Measurements from ENCODE around the gene CRYZL1. TPM values are rescaled to one million over a fixed set of nuclear protein-coding genes. Genes with fewer than 3 reads are reported as not detected.
"Not testable (repeated sequence)": the region's sequence is repeated elsewhere in the genome, so short reads cannot be mapped to it uniquely, and the experiment has no call there.

Gene CRYZL1
- total RNA-seq, 1 experiment from 2014 or later, result 35.2 TPM

GRCh38 chr21:33578214-33578613 lies 63.3 kb downstream of the CRYZL1 start:
- Mint-ChIP-seq H3K27me3 (ENCODE audit: insufficient read depth, unreplicated experiment) (no peaks in the 10 kb centered on the region), H3K9me3 (ENCODE audit: unreplicated experiment) (no peaks in the 10 kb centered on the region), H3K36me3 (ENCODE audit: insufficient read depth, unreplicated experiment) (peaks cover 59% of the 10 kb centered on the region), H3K4me3 (ENCODE audit: unreplicated experiment) (no peak overlapping the region), H3K27ac (ENCODE audit: low read depth, unreplicated experiment) (no peak overlapping the region), H3K4me1 (ENCODE audit: insufficient read depth, unreplicated experiment) (no peaks in the 10 kb centered on the region)
- intact Hi-C loops (cut with micrococcal nuclease), result no loop called here
- POLR2A ChIA-PET, result interaction anchor here (0.8 to 3.9 kb wide), 5 partner anchors 9 to 32 kb away, joined by 3 to 25 read pairs (median 5); partner anchors contain the start of gene DONSON
- TF ChIP-seq, protein P1, sequence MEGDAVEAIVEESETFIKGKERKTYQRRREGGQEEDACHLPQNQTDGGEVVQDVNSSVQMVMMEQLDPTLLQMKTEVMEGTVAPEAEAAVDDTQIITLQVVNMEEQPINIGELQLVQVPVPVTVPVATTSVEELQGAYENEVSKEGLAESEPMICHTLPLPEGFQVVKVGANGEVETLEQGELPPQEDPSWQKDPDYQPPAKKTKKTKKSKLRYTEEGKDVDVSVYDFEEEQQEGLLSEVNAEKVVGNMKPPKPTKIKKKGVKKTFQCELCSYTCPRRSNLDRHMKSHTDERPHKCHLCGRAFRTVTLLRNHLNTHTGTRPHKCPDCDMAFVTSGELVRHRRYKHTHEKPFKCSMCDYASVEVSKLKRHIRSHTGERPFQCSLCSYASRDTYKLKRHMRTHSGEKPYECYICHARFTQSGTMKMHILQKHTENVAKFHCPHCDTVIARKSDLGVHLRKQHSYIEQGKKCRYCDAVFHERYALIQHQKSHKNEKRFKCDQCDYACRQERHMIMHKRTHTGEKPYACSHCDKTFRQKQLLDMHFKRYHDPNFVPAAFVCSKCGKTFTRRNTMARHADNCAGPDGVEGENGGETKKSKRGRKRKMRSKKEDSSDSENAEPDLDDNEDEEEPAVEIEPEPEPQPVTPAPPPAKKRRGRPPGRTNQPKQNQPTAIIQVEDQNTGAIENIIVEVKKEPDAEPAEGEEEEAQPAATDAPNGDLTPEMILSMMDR (IDR thresholded peaks at IDR 0.05; ENCODE audit: unreplicated experiment), result no peak
- no peak for DNase-seq (ENCODE audit: unreplicated experiment)
- BruUV-seq (replicated peaks), result no TSS peak
- CTCF ChIA-PET, result interaction anchor here (1.9 kb wide), 1 partner anchor 28 kb away, joined by 5 read pairs; no protein-coding TSS in a partner anchor

DNA sequence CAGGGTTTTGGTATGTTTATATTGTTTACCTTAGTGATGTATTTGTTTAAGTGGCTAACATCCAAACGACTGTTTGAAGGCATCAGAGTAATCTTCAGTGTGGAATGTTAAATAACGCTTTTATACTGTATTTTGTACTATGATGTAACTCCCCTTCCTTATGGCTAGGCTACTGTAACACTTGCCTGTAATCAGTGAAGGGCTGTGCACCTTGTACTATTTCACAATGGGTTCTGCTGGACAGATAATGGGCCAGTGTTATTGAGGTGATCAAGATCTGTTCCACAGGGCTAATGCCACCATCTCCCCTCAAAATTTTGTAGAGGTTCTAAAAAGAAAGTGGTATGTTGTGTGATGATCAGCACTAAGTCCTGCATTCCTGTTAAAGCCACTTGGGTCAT lies 64.8 kb downstream of the CRYZL1 start:
- H3K4me3 Mint-ChIP-seq (ENCODE audit: unreplicated experiment); H3K4me1 Mint-ChIP-seq (ENCODE audit: insufficient read depth, unreplicated experiment); H3K27me3 Mint-ChIP-seq (ENCODE audit: insufficient read depth, unreplicated experiment); intact Hi-C loops (cut with micrococcal nuclease); H3K27ac Mint-ChIP-seq (ENCODE audit: low read depth, unreplicated experiment); DNase-seq (ENCODE audit: unreplicated experiment); H3K9me3 Mint-ChIP-seq (ENCODE audit: unreplicated experiment): not testable (repeated sequence)
- BruUV-seq (replicated peaks), result TSS peak; percentile 40
- peaks cover 74% of the 10 kb centered on the region for H3K36me3 Mint-ChIP-seq (ENCODE audit: insufficient read depth, unreplicated experiment)
- ChIA-PET CTCF (interaction anchor here (1.0 kb wide), 1 partner anchor 28 kb away, joined by 5 read pairs; no protein-coding TSS in a partner anchor), POLR2A (interaction anchor here (3.9 kb wide), 1 partner anchor 12 kb away, joined by 25 read pairs; the partner anchor contains the start of gene DONSON)

GRCh38 chr21:33572350-33572749 lies 69.2 kb downstream of the CRYZL1 start:
- no peak for DNase-seq (ENCODE audit: unreplicated experiment)
- Mint-ChIP-seq H3K36me3 (ENCODE audit: insufficient read depth, unreplicated experiment) (peaks cover 95% of the 10 kb centered on the region), H3K27ac (ENCODE audit: low read depth, unreplicated experiment) (no peak overlapping the region), H3K9me3 (ENCODE audit: unreplicated experiment) (no peaks in the 10 kb centered on the region), H3K27me3 (ENCODE audit: insufficient read depth, unreplicated experiment) (no peaks in the 10 kb centered on the region), H3K4me3 (ENCODE audit: unreplicated experiment) (no peak overlapping the region), H3K4me1 (ENCODE audit: insufficient read depth, unreplicated experiment) (peaks cover 4% of the 10 kb centered on the region)
- intact Hi-C loops (cut with micrococcal nuclease), result no loop called here
- CTCF ChIA-PET, result interaction anchor here (0.7 kb wide), 1 partner anchor 34 kb away, joined by 6 read pairs; no protein-coding TSS in a partner anchor
- TF ChIP-seq, protein P1 (IDR thresholded peaks at IDR 0.05; ENCODE audit: unreplicated experiment), result no peak
- BruUV-seq (replicated peaks), result no TSS peak
- POLR2A ChIA-PET, result interaction anchor here (0.6 to 2.0 kb wide), 3 partner anchors 11 to 421 kb away, joined by 3 to 7 read pairs (median 3); partner anchors contain the start of gene DONSON

GRCh38 chr21:33569991-33570390 lies 71.5 kb downstream of the CRYZL1 start:
- no peak for DNase-seq (ENCODE audit: unreplicated experiment)
- H3K9me3 Mint-ChIP-seq (ENCODE audit: unreplicated experiment), result no peaks in the 10 kb centered on the region
- intact Hi-C loops (cut with micrococcal nuclease), result no loop called here
- POLR2A ChIA-PET, result interaction anchor here (1.2 to 1.6 kb wide), 3 partner anchors 9 to 27 kb away, joined by 4 to 7 read pairs (median 5); partner anchors contain the start of gene SON
- no peaks in the 10 kb centered on the region for H3K27me3 Mint-ChIP-seq (ENCODE audit: insufficient read depth, unreplicated experiment)
- H3K27ac Mint-ChIP-seq (ENCODE audit: low read depth, unreplicated experiment), result peak overlapping the region; percentile 57
- H3K36me3 Mint-ChIP-seq (ENCODE audit: insufficient read depth, unreplicated experiment), result peaks cover 90% of the 10 kb centered on the region
- CTCF ChIA-PET, result interaction anchor here (1.1 to 1.2 kb wide), 2 partner anchors 15 to 36 kb away, joined by 5 read pairs; no protein-coding TSS in a partner anchor
- no TSS peak for BruUV-seq (replicated peaks)
- H3K4me3 Mint-ChIP-seq (ENCODE audit: unreplicated experiment), result no peak overlapping the region
- H3K4me1 Mint-ChIP-seq (ENCODE audit: insufficient read depth, unreplicated experiment), result peaks cover 4% of the 10 kb centered on the region
- TF ChIP-seq, protein P1 (IDR thresholded peaks at IDR 0.05; ENCODE audit: unreplicated experiment), result no peak
